Stomach (tissue), 19 donors: ENCODE measurements around the gene DUT. TPM values are rescaled to one million over a fixed set of nuclear protein-coding genes. Genes with fewer than 3 reads are reported as not detected.

Experiments used
- DNase-seq, 2 donors: peaks; one replicate each; pipeline versions ENCODE4 v3.0.0 to v3.0.0-alpha.2; 2013 to 2019
- H3K27ac ChIP-seq, 5 donors: fragments of 200-600 bp in 4 of 5; sonication (generic) in 4 of 5; one replicate each; pipeline ENCODE4 v1.5.1; 2013 to 2019; ENCODE audit warnings: mild to moderate bottlenecking in 1 of 5, moderate library complexity in 1 of 5
- H3K27me3 ChIP-seq, 3 donors: fragments of 200-600 bp; sonication (generic); one replicate each; pipeline ENCODE4 v1.5.1; 2017 to 2019; ENCODE audit warnings: mixed run types in 1 of 3
- H3K36me3 ChIP-seq, 4 donors: fragments of 200-600 bp; sonication (generic); 1 replicate in 3 of 4; 2 replicates in 1 of 4; pipeline ENCODE4 v1.5.1; 2016 to 2019
- H3K4me1 ChIP-seq, 4 donors: fragments of 200-600 bp; sonication (generic); one replicate each; pipeline ENCODE4 v1.5.1; 2016 to 2019
- H3K4me3 ChIP-seq, 4 donors: fragments of 200-600 bp; sonication (generic) in 3 of 4; one replicate each; pipeline ENCODE4 v1.5.1; 2016 to 2019; ENCODE audit warnings: mild to moderate bottlenecking in 1 of 4
- H3K9me3 ChIP-seq, 4 donors: fragments of 200-600 bp; sonication (generic); one replicate each; pipeline ENCODE4 v1.5.1; 2016 to 2019
- EP300 ChIP-seq: sonication (generic); formaldehyde crosslinking; IDR thresholded peaks from one replicate; pipeline ENCODE4 v1.6.1; 2017; ENCODE audit warnings: antibody characterized with exemption
- POLR2A ChIP-seq, 4 donors: fragments of 450-650 bp; IDR thresholded peaks; one replicate each; pipeline ENCODE4 v1.6.1; 2016; ENCODE audit warnings: antibody characterized with exemption in 4 of 4, control low read depth in 2 of 4, mild to moderate bottlenecking in 1 of 4, moderate library complexity in 1 of 4
- POLR2AphosphoS5 ChIP-seq, 3 donors: sonication (generic); formaldehyde crosslinking; IDR thresholded peaks; one replicate each; pipeline ENCODE4 v1.6.1; 2016; ENCODE audit warnings: antibody characterized with exemption in 3 of 3
- WGBS, 5 donors: extraction: QIAGEN DNeasy Blood & Tissue Kit in 3 of 5; methylation state at CpG; one replicate each; pipeline versions ENCODE4 v1.1.5 to v1.1.7; 2013 to 2018; 5-methylcytosine and 5-hydroxymethylcytosine counted together
- intact Hi-C: fragments of 100-400 bp; cut with DNase I; formaldehyde crosslinking; loops from one replicate; pipeline ENCODE4 v1.15.1; 2023; ENCODE audit warnings: low total_unique reads
- long read RNA-seq, 10 donors: transcript quantifications; one replicate each; lab custom pipeline, GENCODE V29; 2026
- polyA plus RNA-seq, 3 donors: library from polyadenylated mRNA; stranded (reverse); fragments of 200-250 nt; gene quantifications; one replicate each; pipeline ENCODE4 v1.2.3, GENCODE V29; 2013
- total RNA-seq, 5 donors: library from RNA; depleted of rRNA; stranded (reverse); fragments of >200 nt; gene quantifications; one replicate each; pipeline versions ENCODE4 v1.1.0 to v1.2.3, GENCODE V29; 2014 to 2016
- TF ChIP-seq, protein P1 (sequence below), 7 experiments: fragments of 450-650 bp in 4 of 7; fragments of 200-600 bp in 3 of 7; sonication (generic) in 3 of 7; IDR thresholded peaks; one replicate each; pipeline ENCODE4 v1.5.1; 2016 to 2019; ENCODE audit warnings: antibody characterized with exemption in 7 of 7, control low read depth in 2 of 7, mild to moderate bottlenecking in 1 of 7
- donor health status: healthy with polysubstance abuse.
- donor health status: Bipolar disorder and iron deficiency.
- donor health status: healthy.

The DUT gene
- total RNA-seq = 100 to 1,000 TPM in 2 of 5 donors, 10 to 100 TPM in 2, 1 to 10 TPM in 1; 7.6 to 207 (median 27.5) TPM
- 10 to 100 TPM; 62.8 to 90.1 (median 76.4) TPM for polyA plus RNA-seq
- long read RNA-seq, donor 1, transcript DUT-202 (6 exons, 1,935 nt) = minor isoform, 8 of 29 reads
- long read RNA-seq, donor 1, transcript DUT-201 (7 exons, 2,147 nt) = major isoform, 14 of 29 reads
- long read RNA-seq, donor 1, transcript DUT-205 (7 exons, 769 nt) = minor isoform, 5 of 29 reads
- long read RNA-seq, donor 1, partial matches to known transcripts = 0 of 29 reads
- long read RNA-seq, donor 1, other reads (novel, unspliced or antisense) = 0 of 29 reads
- long read RNA-seq, donor 2, transcript DUT-205 (7 exons, 769 nt) = minor isoform, 11 of 53 reads
- long read RNA-seq, donor 2, transcript DUT-201 (7 exons, 2,147 nt) = major isoform, 24 of 53 reads
- long read RNA-seq, donor 2, transcript DUT-202 (6 exons, 1,935 nt) = minor isoform, 15 of 53 reads
- long read RNA-seq, donor 2, partial matches to known transcripts = 0 of 53 reads
- long read RNA-seq, donor 2, other reads (novel, unspliced or antisense) = 0 of 53 reads
- long read RNA-seq, donor 3, transcript DUT-202 (6 exons, 1,935 nt) = minor isoform, 6 of 25 reads
- long read RNA-seq, donor 3, transcript DUT-205 (7 exons, 769 nt) = minor isoform, 5 of 25 reads
- long read RNA-seq, donor 3, transcript DUT-201 (7 exons, 2,147 nt) = major isoform, 10 of 25 reads
- long read RNA-seq, donor 3, partial matches to known transcripts = 0 of 25 reads
- long read RNA-seq, donor 3, other reads (novel, unspliced or antisense) = 0 of 25 reads
- long read RNA-seq, donor 4, partial matches to known transcripts = 0 of 7 reads
- long read RNA-seq, donor 4, other reads (novel, unspliced or antisense) = 0 of 7 reads
- long read RNA-seq, donor 5, transcript DUT-202 (6 exons, 1,935 nt) = major isoform, 24 of 51 reads
- long read RNA-seq, donor 5, transcript DUT-205 (7 exons, 769 nt) = minor isoform, 9 of 51 reads
- long read RNA-seq, donor 5, transcript DUT-201 (7 exons, 2,147 nt) = minor isoform, 16 of 51 reads
- long read RNA-seq, donor 5, partial matches to known transcripts = 0 of 51 reads
- long read RNA-seq, donor 5, other reads (novel, unspliced or antisense) = 0 of 51 reads
- long read RNA-seq, donor 6, transcript DUT-202 (6 exons, 1,935 nt) = minor isoform, 40 of 118 reads
- long read RNA-seq, donor 6, transcript DUT-201 (7 exons, 2,147 nt) = major isoform, 47 of 118 reads
- long read RNA-seq, donor 6, transcript DUT-209 (3 exons, 340 nt) = minor isoform, 7 of 118 reads
- long read RNA-seq, donor 6, transcript DUT-205 (7 exons, 769 nt) = minor isoform, 21 of 118 reads
- long read RNA-seq, donor 6, partial matches to known transcripts = 0 of 118 reads
- long read RNA-seq, donor 6, other reads (novel, unspliced or antisense) = 0 of 118 reads
- long read RNA-seq, donor 7, transcript DUT-202 (6 exons, 1,935 nt) = major isoform, 28 of 78 reads
- long read RNA-seq, donor 7, transcript DUT-201 (7 exons, 2,147 nt) = major isoform, 28 of 78 reads
- long read RNA-seq, donor 7, transcript DUT-205 (7 exons, 769 nt) = minor isoform, 11 of 78 reads
- long read RNA-seq, donor 7, partial matches to known transcripts = 5 of 78 reads
- long read RNA-seq, donor 7, other reads (novel, unspliced or antisense) = 0 of 78 reads
- long read RNA-seq, donor 8, transcript DUT-205 (7 exons, 769 nt) = minor isoform, 7 of 59 reads
- long read RNA-seq, donor 8, transcript DUT-202 (6 exons, 1,935 nt) = major isoform, 34 of 59 reads
- long read RNA-seq, donor 8, transcript DUT-201 (7 exons, 2,147 nt) = minor isoform, 16 of 59 reads
- long read RNA-seq, donor 8, partial matches to known transcripts = 0 of 59 reads
- long read RNA-seq, donor 8, other reads (novel, unspliced or antisense) = 0 of 59 reads
- long read RNA-seq, donor 9, transcript DUT-201 (7 exons, 2,147 nt) = major isoform, 26 of 70 reads
- long read RNA-seq, donor 9, transcript DUT-205 (7 exons, 769 nt) = minor isoform, 12 of 70 reads
- long read RNA-seq, donor 9, transcript DUT-202 (6 exons, 1,935 nt) = minor isoform, 15 of 70 reads
- long read RNA-seq, donor 9, transcript DUT-209 (3 exons, 340 nt) = minor isoform, 9 of 70 reads
- long read RNA-seq, donor 9, partial matches to known transcripts = 6 of 70 reads
- long read RNA-seq, donor 9, other reads (novel, unspliced or antisense) = 0 of 70 reads
- long read RNA-seq, donor 10, transcript DUT-201 (7 exons, 2,147 nt) = major isoform, 8 of 19 reads
- long read RNA-seq, donor 10, partial matches to known transcripts = 0 of 19 reads
- long read RNA-seq, donor 10, other reads (novel, unspliced or antisense) = 0 of 19 reads

DNA sequence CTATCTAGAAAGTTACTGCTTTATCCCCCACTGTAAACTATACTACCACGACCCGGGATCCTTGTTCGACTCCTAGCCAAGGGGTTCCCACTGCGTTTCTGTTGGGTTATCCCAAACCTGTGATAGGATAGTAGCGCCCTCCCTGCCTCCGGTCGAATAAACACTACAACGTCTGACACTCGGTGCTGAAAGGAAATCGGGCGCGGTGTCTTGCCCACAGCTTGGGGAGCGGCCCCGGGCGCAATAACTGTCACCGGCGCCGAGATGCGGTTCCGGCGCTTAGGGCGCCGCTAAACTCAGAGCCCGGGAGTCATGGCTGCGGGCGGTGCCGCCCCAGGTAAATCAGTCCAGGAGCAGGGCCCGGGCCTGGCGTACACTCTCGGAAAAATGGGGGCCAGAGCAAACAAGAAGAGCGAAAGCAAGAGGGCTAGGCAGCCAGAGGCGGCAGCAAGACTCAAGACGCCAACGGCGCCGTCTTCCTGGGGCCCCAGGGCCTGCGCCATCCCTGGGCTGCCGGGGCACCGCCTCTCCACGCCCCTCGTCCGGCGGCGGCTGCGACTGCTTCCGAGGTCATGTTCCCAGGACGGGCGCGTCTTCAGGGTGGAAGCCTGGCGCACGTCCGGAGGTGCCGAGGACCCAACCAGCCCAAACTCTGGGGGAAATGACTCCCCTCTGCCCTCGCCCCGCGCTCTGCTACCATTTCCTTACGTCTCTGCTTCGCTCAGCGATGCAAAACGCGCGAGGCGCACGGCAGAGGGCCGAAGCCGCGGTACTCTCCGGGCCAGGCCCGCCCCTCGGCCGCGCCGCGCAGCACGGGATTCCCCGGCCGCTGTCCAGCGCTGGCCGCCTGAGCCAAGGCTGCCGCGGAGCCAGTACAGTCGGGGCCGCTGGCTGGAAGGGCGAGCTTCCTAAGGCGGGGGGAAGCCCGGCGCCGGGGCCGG is at the start of gene DUT:
TSS of gene DUT (plus strand) at position 575 of the 941 bp plus-strand sequence. CDS start at position 662, 87 bp downstream.
- 1 to 2% (median 1%) methylated on average over 30 to 89 of the region's 89 CpGs for WGBS, 5 donors
- Histone ChIP-seq H3K27me3 (no peaks in the 10 kb centered on the region), H3K27ac (peak within 1 kb of the TSS; percentile 88 to 99 (median 97)), H3K4me3 (peak within 1 kb of the TSS; percentile 68 to 93 (median 88)), H3K36me3 (peaks cover 3 to 27% (median 22%) of the 10 kb centered on the region in 4 donors), H3K9me3 (no peaks in the 10 kb centered on the region), H3K4me1 (peaks cover 9 to 34% (median 18%) of the 10 kb centered on the region in 4 donors)
- TF ChIP-seq POLR2AphosphoS5 (IDR thresholded peaks at IDR 0.05) (peak; percentile 60 to 97 (median 91)), POLR2A (IDR thresholded peaks at IDR 0.05) (peak in 1 of 4 donors; percentile 80), EP300 (no peak)
- peak; percentile 84 to 95 for DNase-seq
- intact Hi-C loops = no loop called here

GRCh38 chr15:48281674-48282073 is 49.6 kb upstream of the DUT start:
- intact Hi-C loops = no loop called here
- DNase-seq = no peak
- H3K4me3 ChIP-seq = no peak overlapping the region
- no peaks in the 10 kb centered on the region for H3K9me3 ChIP-seq
- no peak overlapping the region for H3K27ac ChIP-seq
- H3K36me3 ChIP-seq = no peaks in the 10 kb centered on the region
- TF ChIP-seq POLR2AphosphoS5 (IDR thresholded peaks at IDR 0.05) (no peak), POLR2A (IDR thresholded peaks at IDR 0.05) (no peak), EP300 (no peak)
- TF ChIP-seq, protein P1, sequence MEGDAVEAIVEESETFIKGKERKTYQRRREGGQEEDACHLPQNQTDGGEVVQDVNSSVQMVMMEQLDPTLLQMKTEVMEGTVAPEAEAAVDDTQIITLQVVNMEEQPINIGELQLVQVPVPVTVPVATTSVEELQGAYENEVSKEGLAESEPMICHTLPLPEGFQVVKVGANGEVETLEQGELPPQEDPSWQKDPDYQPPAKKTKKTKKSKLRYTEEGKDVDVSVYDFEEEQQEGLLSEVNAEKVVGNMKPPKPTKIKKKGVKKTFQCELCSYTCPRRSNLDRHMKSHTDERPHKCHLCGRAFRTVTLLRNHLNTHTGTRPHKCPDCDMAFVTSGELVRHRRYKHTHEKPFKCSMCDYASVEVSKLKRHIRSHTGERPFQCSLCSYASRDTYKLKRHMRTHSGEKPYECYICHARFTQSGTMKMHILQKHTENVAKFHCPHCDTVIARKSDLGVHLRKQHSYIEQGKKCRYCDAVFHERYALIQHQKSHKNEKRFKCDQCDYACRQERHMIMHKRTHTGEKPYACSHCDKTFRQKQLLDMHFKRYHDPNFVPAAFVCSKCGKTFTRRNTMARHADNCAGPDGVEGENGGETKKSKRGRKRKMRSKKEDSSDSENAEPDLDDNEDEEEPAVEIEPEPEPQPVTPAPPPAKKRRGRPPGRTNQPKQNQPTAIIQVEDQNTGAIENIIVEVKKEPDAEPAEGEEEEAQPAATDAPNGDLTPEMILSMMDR (IDR thresholded peaks at IDR 0.05) = no peak
- no peaks in the 10 kb centered on the region for H3K27me3 ChIP-seq
- H3K4me1 ChIP-seq = peaks cover 0 to 35% (median 18%) of the 10 kb centered on the region in 4 donors
- 64 to 85% (median 77%) methylated on average over 4 of the region's 4 CpGs for WGBS, 5 donors

DNA sequence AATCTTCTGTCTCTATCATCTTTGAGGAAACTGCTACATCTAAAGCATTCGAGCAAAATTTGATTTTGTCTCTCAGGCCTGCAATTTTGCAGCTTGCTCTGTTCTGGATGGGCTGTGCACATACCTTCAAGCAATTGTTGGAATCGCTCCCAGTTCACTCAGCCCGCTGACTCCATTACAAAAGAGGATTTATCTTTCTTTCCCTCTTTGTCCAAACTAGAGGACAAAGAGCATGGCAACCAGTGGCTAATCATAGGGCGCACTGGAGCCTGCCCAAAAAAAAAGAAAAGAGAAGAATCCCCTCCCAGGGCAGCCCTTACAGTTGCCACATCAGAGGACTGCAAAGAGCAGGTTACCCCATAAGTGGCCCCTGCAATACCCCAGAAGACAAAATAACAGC is 49.0 kb upstream of the DUT start:
- DNase-seq = peak in 1 of 2 donors; percentile 51
- Histone ChIP-seq H3K36me3 (no peaks in the 10 kb centered on the region), H3K27me3 (no peaks in the 10 kb centered on the region), H3K4me1 (peaks cover 0 to 35% (median 18%) of the 10 kb centered on the region in 4 donors), H3K27ac (no peak overlapping the region), H3K9me3 (no peaks in the 10 kb centered on the region), H3K4me3 (no peak overlapping the region)
- TF ChIP-seq EP300 = no peak
- no peak for TF ChIP-seq POLR2AphosphoS5 (IDR thresholded peaks at IDR 0.05)
- TF ChIP-seq, protein P1 (IDR thresholded peaks at IDR 0.05) = no peak
- no peak for TF ChIP-seq POLR2A (IDR thresholded peaks at IDR 0.05)
- 26 to 66% (median 40%) methylated on average over 4 of the region's 4 CpGs for WGBS, 5 donors
- intact Hi-C loops = no loop called here
